ENCODE results near the gene ULK4. TPM values are rescaled to one million over a fixed set of nuclear protein-coding genes. Genes with fewer than 3 reads are reported as not detected.
"Not testable (repeated sequence)": the region's sequence is repeated elsewhere in the genome, so short reads cannot be mapped to it uniquely, and the experiment has no call there.

ULK4 gene
- total RNA-seq, 1 donor from 2014 or later: 10.2 TPM

GRCh38 chr3:41679374-41679773 is 282.5 kb downstream of the ULK4 start:
- Mint-ChIP-seq H3K9me3 (ENCODE audit: unreplicated experiment) (no peaks in the 10 kb centered on the region), H3K36me3 (ENCODE audit: low read depth, unreplicated experiment) (no peaks in the 10 kb centered on the region), H3K4me3 (ENCODE audit: unreplicated experiment) (no peak overlapping the region), H3K27ac (ENCODE audit: unreplicated experiment) (no peak overlapping the region), H3K27me3 (ENCODE audit: unreplicated experiment) (no peaks in the 10 kb centered on the region), H3K4me1 (ENCODE audit: unreplicated experiment) (no peaks in the 10 kb centered on the region)
- no peak for TF ChIP-seq CTCF (IDR thresholded peaks at IDR 0.05; ENCODE audit: unreplicated experiment)
- no peak for DNase-seq (ENCODE audit: low spot score)

- H3K27me3 Mint-ChIP-seq (ENCODE audit: unreplicated experiment); H3K27ac Mint-ChIP-seq (ENCODE audit: unreplicated experiment); H3K9me3 Mint-ChIP-seq (ENCODE audit: unreplicated experiment): not testable (repeated sequence)
These were observed 286.8 kb downstream of the ULK4 start for GRCh38 chr3:41675102-41675501.

GRCh38 chr3:41674449-41674848 is 287.5 kb downstream of the ULK4 start:
- no peaks in the 10 kb centered on the region for H3K4me1 Mint-ChIP-seq (ENCODE audit: unreplicated experiment)
- no peak overlapping the region for H3K27ac Mint-ChIP-seq (ENCODE audit: unreplicated experiment)
- H3K36me3 Mint-ChIP-seq (ENCODE audit: low read depth, unreplicated experiment): no peaks in the 10 kb centered on the region
- no peak for DNase-seq (ENCODE audit: low spot score)
- no peak overlapping the region for H3K4me3 Mint-ChIP-seq (ENCODE audit: unreplicated experiment)
- no peaks in the 10 kb centered on the region for H3K27me3 Mint-ChIP-seq (ENCODE audit: unreplicated experiment)
- TF ChIP-seq CTCF (IDR thresholded peaks at IDR 0.05; ENCODE audit: unreplicated experiment): no peak
- H3K9me3 Mint-ChIP-seq (ENCODE audit: unreplicated experiment): no peaks in the 10 kb centered on the region

More at GRCh38 chr3:41675102-41675501, 286.8 kb downstream of the ULK4 start:
- DNase-seq (ENCODE audit: low spot score); H3K4me1 Mint-ChIP-seq (ENCODE audit: unreplicated experiment); H3K4me3 Mint-ChIP-seq (ENCODE audit: unreplicated experiment); H3K36me3 Mint-ChIP-seq (ENCODE audit: low read depth, unreplicated experiment): not testable (repeated sequence)

- H3K27me3 Mint-ChIP-seq (ENCODE audit: unreplicated experiment): no peaks in the 10 kb centered on the region
- no peaks in the 10 kb centered on the region for H3K36me3 Mint-ChIP-seq (ENCODE audit: low read depth, unreplicated experiment)
- H3K9me3 Mint-ChIP-seq (ENCODE audit: unreplicated experiment): no peaks in the 10 kb centered on the region
- no peak overlapping the region for H3K4me3 Mint-ChIP-seq (ENCODE audit: unreplicated experiment)
- H3K27ac Mint-ChIP-seq (ENCODE audit: unreplicated experiment): no peak overlapping the region
- no peaks in the 10 kb centered on the region for H3K4me1 Mint-ChIP-seq (ENCODE audit: unreplicated experiment)
- no peak for DNase-seq (ENCODE audit: low spot score)
- no peak for TF ChIP-seq CTCF (IDR thresholded peaks at IDR 0.05; ENCODE audit: unreplicated experiment)
These were observed 288.3 kb downstream of the ULK4 start for GRCh38 chr3:41673650-41674049.

- no peak for TF ChIP-seq CTCF (IDR thresholded peaks at IDR 0.05; ENCODE audit: unreplicated experiment)
- H3K27ac Mint-ChIP-seq (ENCODE audit: unreplicated experiment): no peak overlapping the region
- no peaks in the 10 kb centered on the region for H3K9me3 Mint-ChIP-seq (ENCODE audit: unreplicated experiment)
- peaks cover 9% of the 10 kb centered on the region for H3K36me3 Mint-ChIP-seq (ENCODE audit: low read depth, unreplicated experiment)
- DNase-seq (ENCODE audit: low spot score): no peak
- no peaks in the 10 kb centered on the region for H3K4me1 Mint-ChIP-seq (ENCODE audit: unreplicated experiment)
- H3K27me3 Mint-ChIP-seq (ENCODE audit: unreplicated experiment): peaks cover 2% of the 10 kb centered on the region
- no peak overlapping the region for H3K4me3 Mint-ChIP-seq (ENCODE audit: unreplicated experiment)
These were observed 293.5 kb downstream of the ULK4 start for GRCh38 chr3:41668379-41668778.

GRCh38 chr3:41662288-41662687 is 299.6 kb downstream of the ULK4 start:
- TF ChIP-seq CTCF (IDR thresholded peaks at IDR 0.05; ENCODE audit: unreplicated experiment): no peak
- Mint-ChIP-seq H3K27ac (ENCODE audit: unreplicated experiment) (no peak overlapping the region), H3K4me1 (ENCODE audit: unreplicated experiment) (no peaks in the 10 kb centered on the region)

More at GRCh38 chr3:41662288-41662687, 299.6 kb downstream of the ULK4 start:
- Mint-ChIP-seq H3K9me3 (ENCODE audit: unreplicated experiment) (no peaks in the 10 kb centered on the region), H3K36me3 (ENCODE audit: low read depth, unreplicated experiment) (peaks cover 9% of the 10 kb centered on the region), H3K4me3 (ENCODE audit: unreplicated experiment) (no peak overlapping the region), H3K27me3 (ENCODE audit: unreplicated experiment) (peaks cover 2% of the 10 kb centered on the region)
- DNase-seq (ENCODE audit: low spot score): no peak

Data from endothelial cell (in vitro differentiated cells).